Measurements from ENCODE around the gene ZNF618.

GRCh38 chr9:114080195-114080772, 204.2 kb downstream of the ZNF618 start:
- TF ChIP-seq CTCF (IDR thresholded peaks at IDR 0.05) (no peak), TCF7L2 (IDR thresholded peaks at IDR 0.05; ENCODE audit: low read depth, low read length) (no peak), POLR2AphosphoS5 (IDR thresholded peaks at IDR 0.05; ENCODE audit: low read depth, low read length) (no peak), REST (IDR thresholded peaks at IDR 0.05; ENCODE audit: insufficient read depth in 1 of 2, low read depth in 2 of 2, low read length in 1 of 2) (no peak), SIN3A (IDR thresholded peaks at IDR 0.05; ENCODE audit: borderline replicate concordance, insufficient read depth, low read depth, low read length) (no peak)

All from Panc1 (cell line).